GM18861 (cell line): ENCODE results near the gene MYO1E.

Experiments
- ATAC-seq: cut with Tn5 transposase; IDR thresholded peaks from one replicate; pipeline ENCODE4 v1.9.1; 2021; ENCODE audit not compliant: unreplicated experiment

Gene MYO1E

GRCh38 chr15:59321000-59321689, 51.5 kb downstream of the MYO1E start:
- no peak for ATAC-seq

- no peak for ATAC-seq
Measured at GRCh38 chr15:59317211-59317610, 55.5 kb downstream of the MYO1E start.

- ATAC-seq: no peak
Measured at GRCh38 chr15:59315914-59316451, 56.7 kb downstream of the MYO1E start.

- ATAC-seq: peak; percentile 41
Measured at GRCh38 chr15:59313641-59314332, 58.9 kb downstream of the MYO1E start.

- ATAC-seq: no peak
Measured at GRCh38 chr15:59312205-59312604, 60.5 kb downstream of the MYO1E start.

- ATAC-seq: no peak
Measured at GRCh38 chr15:59311195-59311594, 61.5 kb downstream of the MYO1E start.

GRCh38 chr15:59309405-59309804, 63.3 kb downstream of the MYO1E start:
- ATAC-seq: no peak

- no peak for ATAC-seq
Measured at GRCh38 chr15:59307165-59307537, 65.5 kb downstream of the MYO1E start.

GRCh38 chr15:59306520-59307164, 66.0 kb downstream of the MYO1E start:
- ATAC-seq: no peak

- no peak for ATAC-seq
Measured at GRCh38 chr15:59304807-59305206, 67.9 kb downstream of the MYO1E start.

- peak; percentile 31 for ATAC-seq
Measured at GRCh38 chr15:59304034-59304795, 68.5 kb downstream of the MYO1E start.

- no peak for ATAC-seq
Measured at GRCh38 chr15:59303633-59304032, 69.0 kb downstream of the MYO1E start.

GRCh38 chr15:59303136-59303535, 69.5 kb downstream of the MYO1E start:
- ATAC-seq: no peak

GRCh38 chr15:59301527-59301926, 71.1 kb downstream of the MYO1E start:
- no peak for ATAC-seq

- ATAC-seq: no peak
Measured at GRCh38 chr15:59300618-59301139, 72.0 kb downstream of the MYO1E start.

GRCh38 chr15:59299929-59300617, 72.6 kb downstream of the MYO1E start:
- peak; percentile 36 for ATAC-seq

- ATAC-seq: no peak
Measured at GRCh38 chr15:59298854-59299250, 73.8 kb downstream of the MYO1E start.

- peak; percentile 47 for ATAC-seq
Measured at GRCh38 chr15:59298225-59298853, 74.3 kb downstream of the MYO1E start.

- no peak for ATAC-seq
Measured at GRCh38 chr15:59296181-59296617, 76.5 kb downstream of the MYO1E start.
